ENCODE results near the gene IL1R2. TPM values are rescaled to one million over a fixed set of nuclear protein-coding genes. Genes with fewer than 3 reads are reported as not detected.

IL1R2 gene
- polyA plus RNA-seq, 2 of the 4 experiments (the other 2 are of a cell fraction), result 0.83 to 1.7 TPM

DNA sequence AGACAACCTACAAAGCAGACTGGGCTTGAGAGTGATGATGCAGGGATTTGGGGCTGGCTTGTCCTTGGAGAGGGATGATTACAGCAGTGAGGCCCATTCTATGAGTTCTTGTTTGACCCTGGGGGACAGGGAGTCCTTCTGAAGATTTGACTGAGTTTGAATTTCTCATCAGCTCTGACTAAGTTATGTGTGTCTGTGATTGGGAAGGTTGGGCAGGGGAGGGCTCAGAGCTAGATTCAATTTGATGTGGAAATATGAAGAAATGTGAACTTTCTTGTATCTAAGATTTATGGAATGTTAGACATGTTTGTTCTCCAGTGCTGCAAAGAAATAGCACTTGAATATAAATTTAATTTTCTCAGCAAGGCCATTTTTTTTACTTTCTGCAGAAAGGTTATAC lies 19.9 kb upstream of the IL1R2 start:
- ChIA-PET CTCF (no interaction called here), POLR2A (no interaction called here)
- H3K4me3 ChIP-seq, result no peak overlapping the region
- no peak overlapping the region for H3K27ac ChIP-seq
- no peak for FAIRE-seq
- ATAC-seq, result no peak
- TF ChIP-seq TP53 (CRISPR knock-in tag; IDR thresholded peaks at IDR 0.05) (no peak), ZSCAN20 (CRISPR knock-in tag; IDR thresholded peaks at IDR 0.05) (no peak)
- peaks cover 18% of the 10 kb centered on the region for H3K9me3 ChIP-seq
- no peak overlapping the region for H3K4me2 ChIP-seq
- H3K4me1 ChIP-seq, result no peaks in the 10 kb centered on the region
- no peak for DNase-seq (ENCODE audit: low read depth in 1 of 2, low spot score in 1 of 2)

DNA sequence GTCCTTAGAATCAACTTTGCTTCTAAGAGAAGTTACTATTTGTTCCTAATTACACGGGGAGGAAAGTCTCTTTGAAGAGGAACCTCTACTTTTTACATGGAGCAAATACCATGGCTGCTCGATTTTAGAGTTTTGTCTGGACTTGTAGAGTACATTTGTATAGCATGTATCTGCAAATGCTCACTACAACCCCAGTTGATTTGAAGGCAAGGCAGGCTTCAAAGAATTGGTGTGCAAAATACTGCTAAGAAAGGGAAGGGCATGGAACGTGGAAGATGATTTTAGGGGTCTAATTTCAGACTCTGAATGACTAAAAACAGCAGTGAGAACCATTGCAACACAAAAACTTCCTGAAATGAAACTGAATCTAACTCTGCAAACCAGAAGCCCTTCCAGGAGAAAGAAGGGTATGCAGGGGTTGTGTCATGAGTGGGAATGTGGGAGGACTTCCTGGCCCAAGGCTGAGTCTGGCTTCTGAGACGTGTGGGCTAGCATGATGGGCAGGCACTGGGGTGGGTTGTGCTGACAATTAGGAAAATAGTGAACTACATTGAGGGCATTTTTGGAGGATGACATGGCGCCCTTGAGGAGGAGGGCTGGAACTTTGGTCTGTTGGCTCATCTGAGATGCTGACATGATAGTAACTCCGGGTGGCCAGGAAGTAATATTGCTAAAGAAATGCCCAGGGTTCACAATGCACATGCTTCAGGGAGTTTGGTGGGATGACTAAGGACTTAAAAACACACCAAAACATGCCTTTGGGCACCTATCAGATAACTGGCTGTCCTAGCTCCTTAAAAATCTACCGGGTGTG lies 18.9 kb upstream of the IL1R2 start:
- H3K4me2 ChIP-seq, result no peak overlapping the region
- ChIA-PET CTCF (no interaction called here), POLR2A (no interaction called here)
- 22% methylated on average over 7 of the region's 7 CpGs for WGBS (ENCODE audit: missing lambda C conversion rate)
- H3K4me3 ChIP-seq, result no peak overlapping the region
- TF ChIP-seq ZNF302 (CRISPR knock-in tag; IDR thresholded peaks at IDR 0.05) (no peak), GATA3 (IDR thresholded peaks at IDR 0.05; ENCODE audit: borderline replicate concordance) (no peak), CBX2 (IDR thresholded peaks at IDR 0.05; ENCODE audit: borderline replicate concordance, low read depth) (no peak), JUN (IDR thresholded peaks at IDR 0.05) (no peak), KDM1A (IDR thresholded peaks at IDR 0.05; ENCODE audit: low read depth) (no peak), ZSCAN20 (CRISPR knock-in tag; IDR thresholded peaks at IDR 0.05) (no peak)
- TF ChIP-seq, protein P1, sequence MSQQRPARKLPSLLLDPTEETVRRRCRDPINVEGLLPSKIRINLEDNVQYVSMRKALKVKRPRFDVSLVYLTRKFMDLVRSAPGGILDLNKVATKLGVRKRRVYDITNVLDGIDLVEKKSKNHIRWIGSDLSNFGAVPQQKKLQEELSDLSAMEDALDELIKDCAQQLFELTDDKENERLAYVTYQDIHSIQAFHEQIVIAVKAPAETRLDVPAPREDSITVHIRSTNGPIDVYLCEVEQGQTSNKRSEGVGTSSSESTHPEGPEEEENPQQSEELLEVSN (IDR thresholded peaks at IDR 0.05; ENCODE audit: borderline replicate concordance, low read depth), result no peak
- ATAC-seq (no peak), FAIRE-seq (no peak), DNase-seq (ENCODE audit: low read depth in 1 of 2, low spot score in 1 of 2) (no peak)
- H3K4me1 ChIP-seq, result no peaks in the 10 kb centered on the region
- H3K27ac ChIP-seq, result no peak overlapping the region
- peaks cover 18% of the 10 kb centered on the region for H3K9me3 ChIP-seq

DNA sequence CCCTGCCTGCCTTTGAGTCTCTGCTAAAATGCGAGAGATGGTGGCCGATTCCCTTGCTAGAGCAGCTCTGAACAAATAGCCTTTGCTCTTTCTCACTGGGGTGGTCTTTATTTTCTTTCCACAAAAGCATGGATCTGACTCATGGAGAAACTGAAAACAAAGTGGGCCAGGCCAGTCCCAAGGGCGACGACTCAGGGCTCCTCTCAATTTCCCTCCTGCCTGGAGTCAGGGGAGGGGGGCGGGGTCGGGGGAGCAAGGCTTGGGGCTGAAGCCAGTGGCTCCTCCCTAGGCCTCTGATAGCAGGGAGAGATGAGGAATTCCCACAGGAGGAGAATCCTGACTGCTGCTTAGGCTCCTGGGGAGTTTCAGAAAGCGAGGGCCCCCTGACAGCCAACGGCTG lies 17.1 kb upstream of the IL1R2 start:
- no peak overlapping the region for H3K27ac ChIP-seq
- 64% methylated on average over 8 of the region's 8 CpGs for WGBS (ENCODE audit: missing lambda C conversion rate)
- H3K9me3 ChIP-seq, result peaks cover 18% of the 10 kb centered on the region
- DNase-seq (ENCODE audit: low read depth in 1 of 2, low spot score in 1 of 2), result no peak
- POLR2A ChIA-PET, result no interaction called here
- no peak overlapping the region for H3K4me2 ChIP-seq
- H3K4me1 ChIP-seq, result no peaks in the 10 kb centered on the region
- TF ChIP-seq ZNF302 (CRISPR knock-in tag; IDR thresholded peaks at IDR 0.05) (no peak), POLR2AphosphoS2 (conservative IDR thresholded peaks at IDR 0.05; ENCODE audit: low read length) (no peak), SREBF2 (IDR thresholded peaks at IDR 0.05) (no peak)
- TF ChIP-seq, protein P2, sequence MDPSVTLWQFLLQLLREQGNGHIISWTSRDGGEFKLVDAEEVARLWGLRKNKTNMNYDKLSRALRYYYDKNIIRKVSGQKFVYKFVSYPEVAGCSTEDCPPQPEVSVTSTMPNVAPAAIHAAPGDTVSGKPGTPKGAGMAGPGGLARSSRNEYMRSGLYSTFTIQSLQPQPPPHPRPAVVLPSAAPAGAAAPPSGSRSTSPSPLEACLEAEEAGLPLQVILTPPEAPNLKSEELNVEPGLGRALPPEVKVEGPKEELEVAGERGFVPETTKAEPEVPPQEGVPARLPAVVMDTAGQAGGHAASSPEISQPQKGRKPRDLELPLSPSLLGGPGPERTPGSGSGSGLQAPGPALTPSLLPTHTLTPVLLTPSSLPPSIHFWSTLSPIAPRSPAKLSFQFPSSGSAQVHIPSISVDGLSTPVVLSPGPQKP (IDR thresholded peaks at IDR 0.05; ENCODE audit: low read depth, low read length), result no peak
- ATAC-seq, result no peak
- CTCF ChIA-PET, result no interaction called here
- FAIRE-seq, result no peak
- no peak overlapping the region for H3K4me3 ChIP-seq

DNA sequence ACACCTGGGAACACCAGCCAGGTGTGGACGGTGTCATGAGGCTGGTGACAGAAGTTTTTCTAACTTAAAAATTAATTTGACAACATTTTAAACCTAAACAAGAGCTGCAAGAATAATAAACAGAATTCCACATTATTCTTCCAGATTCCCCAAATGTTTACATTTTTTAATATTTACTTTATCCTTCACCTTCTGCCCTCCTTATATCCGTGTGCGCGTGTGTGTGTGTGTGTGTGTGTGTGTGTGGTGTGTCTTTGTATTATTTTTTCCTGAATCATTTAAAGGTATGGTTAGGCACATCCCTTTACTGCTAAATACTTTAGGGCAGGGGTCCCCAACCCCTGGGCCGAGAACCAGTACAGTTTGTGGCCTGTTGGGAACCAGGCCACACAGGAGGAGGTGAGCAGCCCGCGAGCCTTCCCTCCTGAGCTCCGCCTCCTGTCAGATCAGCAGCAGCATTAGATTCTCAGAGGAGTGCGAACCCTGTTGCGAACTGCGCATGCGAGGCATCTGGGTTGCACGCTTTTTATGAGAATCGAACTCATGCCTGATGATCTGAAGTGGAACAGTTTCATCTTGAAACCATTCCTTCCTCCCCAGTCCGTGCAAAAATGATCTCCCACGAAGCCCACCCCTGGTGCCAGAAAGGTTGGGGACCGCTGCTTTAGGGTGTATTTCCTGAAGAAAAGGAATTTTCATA lies 16.4 kb upstream of the IL1R2 start:
- Histone ChIP-seq H3K4me1 (no peaks in the 10 kb centered on the region), H3K9me3 (peaks cover 18% of the 10 kb centered on the region), H3K27ac (no peak overlapping the region), H3K4me3 (no peak overlapping the region), H3K4me2 (no peak overlapping the region)
- ChIA-PET POLR2A (no interaction called here), CTCF (interaction anchor here (1.1 kb wide), 1 partner anchor 45 kb away, joined by 3 read pairs; no protein-coding TSS in a partner anchor)
- FAIRE-seq (no peak), ATAC-seq (no peak), DNase-seq (ENCODE audit: low read depth in 1 of 2, low spot score in 1 of 2) (no peak)
- WGBS (ENCODE audit: missing lambda C conversion rate), result 64% methylated on average over 17 of the region's 17 CpGs
- TF ChIP-seq EHF (CRISPR knock-in tag; IDR thresholded peaks at IDR 0.05) (no peak), HOXB5 (CRISPR knock-in tag; IDR thresholded peaks at IDR 0.05) (no peak), HDAC2 (IDR thresholded peaks at IDR 0.05) (no peak), MAFK (IDR thresholded peaks at IDR 0.05; ENCODE audit: partially characterized antibody) (no peak), HOXA7 (CRISPR knock-in tag; IDR thresholded peaks at IDR 0.05) (no peak), RNF2 (IDR thresholded peaks at IDR 0.05; ENCODE audit: borderline replicate concordance, low read depth) (no peak)
